Pons (tissue), 1 donor: ENCODE data around the gene CACNA2D3.
A peak's percentile ranks its signal among the peaks of the same experiment; 100 is the strongest.
"Not testable (repeated sequence)": the region's sequence is repeated elsewhere in the genome, so short reads cannot be mapped to it uniquely, and the experiment has no call there.

Source experiments
- DNase-seq: peaks from one replicate; pipeline ENCODE4 v3.0.0-alpha.2; 2016; ENCODE audit warnings: low spot score

Gene CACNA2D3

GRCh38 chr3:54573858-54574257 lies 451.5 kb downstream of the CACNA2D3 start:
- DNase-seq = no peak

GRCh38 chr3:54574906-54575617 lies 452.7 kb downstream of the CACNA2D3 start:
- DNase-seq = no peak

GRCh38 chr3:54575618-54575960 lies 453.2 kb downstream of the CACNA2D3 start:
- DNase-seq = no peak

GRCh38 chr3:54577313-54577712 lies 455.0 kb downstream of the CACNA2D3 start:
- DNase-seq = no peak

GRCh38 chr3:54578417-54578816 lies 456.1 kb downstream of the CACNA2D3 start:
- no peak for DNase-seq

- DNase-seq = no peak
Measured at GRCh38 chr3:54580453-54580852, 458.1 kb downstream of the CACNA2D3 start.

- DNase-seq = no peak
Measured at GRCh38 chr3:54582424-54582823, 460.1 kb downstream of the CACNA2D3 start.

- DNase-seq = no peak
Measured at GRCh38 chr3:54591157-54591556, 468.8 kb downstream of the CACNA2D3 start.

GRCh38 chr3:54593653-54594052 lies 471.3 kb downstream of the CACNA2D3 start:
- DNase-seq = no peak

- no peak for DNase-seq
Measured at GRCh38 chr3:54596087-54596486, 473.7 kb downstream of the CACNA2D3 start.

- peak; percentile 47 for DNase-seq
Measured at GRCh38 chr3:54599716-54600115, 477.4 kb downstream of the CACNA2D3 start.

GRCh38 chr3:54600441-54601204 lies 478.3 kb downstream of the CACNA2D3 start:
- DNase-seq = peak; percentile 32

GRCh38 chr3:54604495-54604894 lies 482.1 kb downstream of the CACNA2D3 start:
- DNase-seq = no peak

GRCh38 chr3:54608041-54608440 lies 485.7 kb downstream of the CACNA2D3 start:
- DNase-seq = no peak

- no peak for DNase-seq
Measured at GRCh38 chr3:54619053-54619452, 496.7 kb downstream of the CACNA2D3 start.

GRCh38 chr3:54619531-54619930 lies 497.2 kb downstream of the CACNA2D3 start:
- no peak for DNase-seq

GRCh38 chr3:54621184-54621583 lies 498.8 kb downstream of the CACNA2D3 start:
- no peak for DNase-seq

- no peak for DNase-seq
Measured at GRCh38 chr3:54622678-54623077, 500.3 kb downstream of the CACNA2D3 start.

GRCh38 chr3:54625805-54626787 lies 503.7 kb downstream of the CACNA2D3 start:
- DNase-seq = no peak

GRCh38 chr3:54628888-54629441 lies 506.6 kb downstream of the CACNA2D3 start:
- no peak for DNase-seq

- no peak for DNase-seq
Measured at GRCh38 chr3:54630101-54630623, 507.8 kb downstream of the CACNA2D3 start.

- not testable (repeated sequence) for DNase-seq
Measured at GRCh38 chr3:54631001-54631400, 508.6 kb downstream of the CACNA2D3 start.
